GM12872 (cell line): ENCODE measurements around the gene DMD.
A peak's percentile ranks its signal among the peaks of the same experiment; 100 is the strongest.

Experiments used
- CTCF ChIP-seq: IDR thresholded peaks from 3 replicates; pipeline ENCODE4 v1.5.1; 2011; ENCODE audit warnings: low read depth, mild to moderate bottlenecking, low read length, moderate library complexity; ENCODE audit not compliant: insufficient read depth

The DMD gene

GRCh38 chrX:32530802-32531403 lies 680.4 kb downstream of the DMD start:
- peak; percentile 43; the same call in 2 of the 3 replicates for TF ChIP-seq CTCF

GRCh38 chrX:32525234-32525633 lies 686.1 kb downstream of the DMD start:
- no peak for TF ChIP-seq CTCF

GRCh38 chrX:32524385-32524784 lies 687.0 kb downstream of the DMD start:
- no peak for TF ChIP-seq CTCF

GRCh38 chrX:32520789-32521188 lies 690.6 kb downstream of the DMD start:
- no peak for TF ChIP-seq CTCF

- no peak for TF ChIP-seq CTCF
Measured at GRCh38 chrX:32514986-32515385, 696.4 kb downstream of the DMD start.

- no peak for TF ChIP-seq CTCF
Measured at GRCh38 chrX:32501606-32502005, 709.7 kb downstream of the DMD start.

GRCh38 chrX:32496671-32497070 lies 714.7 kb downstream of the DMD start:
- no peak for TF ChIP-seq CTCF

GRCh38 chrX:32495855-32496254 lies 715.5 kb downstream of the DMD start:
- no peak for TF ChIP-seq CTCF
